HG02870 (cell line): Measurements from ENCODE around the gene DRAXIN.
A peak's percentile ranks its signal among the peaks of the same experiment; 100 is the strongest.
"Not testable (repeated sequence)": the region's sequence is repeated elsewhere in the genome, so short reads cannot be mapped to it uniquely, and the experiment has no call there.

Experiments
- ATAC-seq: cut with Tn5 transposase; IDR thresholded peaks from one replicate; pipeline ENCODE4 v1.9.1; 2021; ENCODE audit warnings: mild to moderate bottlenecking, moderate library complexity; ENCODE audit not compliant: unreplicated experiment

The DRAXIN gene, protein sequence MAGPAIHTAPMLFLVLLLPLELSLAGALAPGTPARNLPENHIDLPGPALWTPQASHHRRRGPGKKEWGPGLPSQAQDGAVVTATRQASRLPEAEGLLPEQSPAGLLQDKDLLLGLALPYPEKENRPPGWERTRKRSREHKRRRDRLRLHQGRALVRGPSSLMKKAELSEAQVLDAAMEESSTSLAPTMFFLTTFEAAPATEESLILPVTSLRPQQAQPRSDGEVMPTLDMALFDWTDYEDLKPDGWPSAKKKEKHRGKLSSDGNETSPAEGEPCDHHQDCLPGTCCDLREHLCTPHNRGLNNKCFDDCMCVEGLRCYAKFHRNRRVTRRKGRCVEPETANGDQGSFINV

DNA sequence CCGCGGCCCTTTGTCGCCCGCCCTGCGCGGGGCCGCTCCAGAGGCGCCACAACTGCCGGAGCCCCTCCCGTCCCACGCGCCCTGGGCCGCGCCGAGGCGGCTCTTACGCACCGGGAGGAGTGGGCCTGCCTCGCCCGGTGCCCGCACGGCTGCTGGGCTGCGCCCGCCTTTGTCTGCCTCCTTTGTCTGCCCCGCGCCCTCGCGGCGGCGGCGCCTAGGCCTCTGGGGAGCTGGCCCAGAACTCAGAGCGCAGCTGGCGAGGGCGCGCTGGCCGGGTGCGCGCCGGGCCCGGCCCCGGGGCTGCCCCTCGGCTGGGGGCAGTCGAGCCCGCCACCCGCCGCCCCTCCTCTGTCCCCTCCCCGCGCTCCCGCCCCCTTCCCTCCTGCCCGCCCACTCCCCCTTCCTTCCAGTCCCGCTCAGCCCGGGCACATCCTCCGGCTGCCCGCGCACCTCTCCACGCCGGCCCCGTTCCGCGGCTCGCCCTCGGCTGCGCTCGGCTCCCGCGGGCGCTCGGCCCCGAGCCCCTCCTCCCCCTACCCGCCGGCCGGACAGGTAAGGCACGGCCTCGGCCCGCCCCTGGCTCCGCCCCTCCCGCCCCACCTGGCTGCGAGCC lies at the start of gene DRAXIN:
TSS of gene DRAXIN (plus strand) at position 409 of the 613 bp plus-strand sequence. CDS start 14,549 bp downstream, outside the sequence.
- ATAC-seq = no peak

DNA sequence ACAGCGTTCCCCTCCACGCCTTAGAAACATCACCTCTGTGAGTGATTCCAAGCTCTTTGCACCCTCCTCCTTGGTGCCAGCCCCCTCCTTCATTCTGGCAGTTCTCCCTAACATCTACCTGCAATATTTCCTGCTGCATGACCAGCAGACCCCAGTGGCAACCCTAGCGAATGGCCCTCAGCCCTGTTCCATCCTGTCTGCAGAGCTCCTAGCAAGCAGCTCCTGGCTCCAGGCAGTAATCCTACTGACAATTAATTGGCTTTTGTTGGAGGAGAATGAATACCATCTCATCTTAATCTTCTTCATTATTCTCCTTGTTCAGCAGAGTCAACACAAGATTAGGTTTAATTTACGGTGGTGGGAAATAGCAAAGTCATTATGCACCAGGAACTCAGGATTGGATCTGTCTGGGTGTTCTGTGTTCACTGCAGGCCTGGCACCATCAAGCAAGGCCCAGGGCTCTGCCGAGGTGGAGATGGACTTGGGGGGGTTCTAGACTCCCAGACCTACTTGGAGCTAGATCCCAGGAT lies 49.7 kb upstream of the DRAXIN start:
- ATAC-seq = no peak

DNA sequence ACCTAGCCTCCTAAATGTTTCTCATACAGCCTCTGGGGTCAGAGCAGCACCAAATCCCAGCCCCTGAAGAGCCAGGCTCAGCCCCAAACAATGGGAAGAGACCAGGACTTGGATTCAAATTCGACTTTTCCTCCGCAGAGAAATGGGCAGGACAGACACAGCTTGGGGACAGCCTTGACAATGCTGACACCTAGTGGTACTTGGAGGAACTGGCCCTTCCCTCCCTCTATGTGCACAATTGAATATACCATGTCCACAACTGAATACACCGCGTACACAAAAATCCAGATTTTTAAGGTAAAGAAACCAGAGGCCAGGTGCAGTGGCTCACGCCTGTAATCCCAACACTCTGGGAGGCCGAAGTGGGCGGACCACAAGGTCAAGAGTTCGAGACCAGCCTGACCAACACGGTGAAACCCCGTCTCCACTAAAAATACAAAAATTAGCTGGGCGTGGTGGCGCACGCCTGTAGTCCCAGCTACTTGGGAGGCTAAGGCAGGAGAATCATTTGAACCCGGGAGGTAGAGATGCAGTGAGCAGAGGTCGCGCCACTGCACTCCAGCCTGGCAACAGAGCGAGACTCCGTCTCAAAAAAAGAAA lies 49.0 kb upstream of the DRAXIN start:
- not testable (repeated sequence) for ATAC-seq

DNA sequence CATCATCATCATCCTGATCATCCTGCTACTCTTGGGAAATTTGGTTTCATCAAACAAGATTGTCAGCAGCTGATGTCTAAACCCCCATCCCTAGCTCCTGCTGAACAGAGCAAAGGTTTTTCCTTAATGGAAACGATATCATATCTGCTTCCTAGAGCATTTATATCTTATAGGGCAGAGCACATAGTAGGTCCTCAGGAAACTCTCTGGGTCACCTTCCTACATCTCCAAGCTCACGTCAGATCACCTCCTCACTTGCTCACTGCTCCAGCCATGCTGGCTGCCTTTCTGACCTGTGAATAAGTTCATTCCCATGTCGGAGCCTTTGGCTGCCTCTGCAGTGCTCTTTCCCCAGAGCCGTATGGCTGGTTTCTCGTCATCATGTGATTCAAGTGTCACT lies 47.7 kb upstream of the DRAXIN start:
- ATAC-seq = no peak

DNA sequence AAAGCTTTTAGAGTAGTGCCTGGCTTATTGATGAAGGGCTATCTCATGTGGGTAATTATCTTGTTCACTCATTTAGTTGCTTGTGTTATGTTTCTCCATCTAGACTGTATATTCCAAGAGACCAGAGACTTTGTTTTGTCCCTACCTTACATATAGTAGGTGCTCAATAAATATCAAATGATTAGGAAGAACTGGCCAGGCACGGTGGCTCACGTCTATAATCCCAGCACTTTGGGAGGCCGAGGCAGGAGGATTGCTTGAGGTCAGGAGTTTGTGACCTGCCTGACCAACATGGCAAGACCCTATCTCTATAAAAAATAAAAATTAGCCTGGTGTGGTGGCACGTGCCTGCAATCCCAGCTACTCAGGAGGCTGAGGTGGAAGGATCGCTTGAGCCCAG lies 46.2 kb upstream of the DRAXIN start:
- ATAC-seq = no peak

DNA sequence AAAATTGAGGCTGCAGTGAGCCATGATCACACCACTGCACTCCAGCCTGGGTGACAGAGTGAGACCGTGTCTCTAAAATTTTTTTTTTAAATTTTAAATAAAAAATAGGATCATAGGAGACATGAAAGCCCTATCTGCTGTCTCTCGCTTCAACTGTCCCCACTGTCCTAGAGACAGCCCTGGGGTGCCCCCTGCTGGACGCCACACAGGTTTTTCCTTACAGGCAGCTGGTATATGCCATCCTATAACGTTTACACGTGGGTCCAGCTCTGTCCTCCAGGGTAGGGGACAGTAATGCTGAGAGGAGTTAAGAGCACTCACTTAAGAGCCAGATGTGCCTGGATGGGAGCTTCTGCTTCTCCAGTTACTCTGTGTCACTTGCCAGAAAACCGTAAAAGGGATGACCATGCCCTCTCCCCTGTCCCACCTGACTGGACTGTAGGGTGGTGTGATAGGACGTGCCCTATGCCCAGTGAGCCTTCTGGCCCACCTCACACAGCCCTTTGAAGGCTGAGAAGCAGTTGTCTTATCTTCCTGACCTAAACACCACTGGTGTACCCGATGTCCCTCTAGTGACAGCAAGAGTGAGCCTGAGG lies 45.7 kb upstream of the DRAXIN start:
- no peak for ATAC-seq

DNA sequence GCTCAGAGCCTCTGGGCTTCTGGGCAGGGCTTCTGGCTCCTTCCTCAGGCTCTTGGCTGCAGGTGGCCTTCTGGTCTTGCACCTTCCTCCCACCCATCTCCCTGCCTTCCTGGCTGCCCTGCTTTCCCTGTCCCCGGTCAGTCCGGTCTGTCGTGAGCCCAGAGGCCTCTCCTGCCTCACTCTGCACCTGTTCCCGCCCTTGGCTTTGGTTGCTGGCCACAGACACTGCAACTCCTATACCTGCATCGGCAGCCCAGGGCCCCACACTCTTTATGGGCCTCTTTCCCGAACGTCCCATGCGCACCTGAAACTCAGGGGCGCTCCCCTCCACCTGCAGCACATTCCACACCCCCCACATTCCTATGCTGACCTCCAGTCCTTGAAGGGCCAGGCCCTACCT lies 45.2 kb upstream of the DRAXIN start:
- ATAC-seq = no peak

DNA sequence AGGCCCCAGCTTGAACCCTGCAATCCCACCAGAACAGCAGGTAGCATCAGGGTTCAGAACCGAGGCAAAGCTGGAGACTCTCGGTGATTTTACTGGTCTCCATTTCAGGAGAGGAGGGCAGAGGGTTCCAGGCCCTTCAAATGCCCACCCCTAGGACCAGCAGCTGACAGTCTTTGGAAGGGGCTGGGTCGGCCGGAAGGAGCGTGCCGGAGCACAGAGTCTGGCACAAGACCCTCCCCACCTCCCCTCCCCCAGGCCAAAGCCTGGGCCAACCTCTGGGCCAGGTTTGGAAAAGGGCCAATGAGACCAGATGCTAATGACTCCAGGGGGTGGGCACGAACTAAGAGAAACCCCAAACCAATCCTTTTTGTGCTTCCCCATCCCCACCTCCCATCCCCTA lies 44.2 kb upstream of the DRAXIN start:
- ATAC-seq = no peak

DNA sequence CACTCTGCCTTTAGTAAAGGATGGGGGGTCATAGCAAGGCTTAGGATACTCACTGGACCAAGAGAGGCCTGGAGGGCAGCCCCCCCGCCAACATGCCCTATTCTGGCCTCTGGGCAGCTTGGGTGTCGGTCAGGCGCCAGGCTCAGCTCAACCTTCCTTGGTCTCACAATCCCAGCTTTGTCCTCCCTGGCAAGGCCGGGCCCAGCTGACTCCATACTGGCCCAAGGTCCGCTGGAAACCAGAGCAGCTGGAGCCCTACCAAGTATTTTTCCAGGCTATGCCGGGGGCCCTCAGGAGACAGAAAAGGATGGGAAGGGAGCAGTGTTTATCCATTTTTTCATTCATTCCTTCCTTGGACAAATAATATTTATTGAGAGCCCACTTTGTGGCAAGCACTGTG lies 43.5 kb upstream of the DRAXIN start:
- ATAC-seq = no peak

DNA sequence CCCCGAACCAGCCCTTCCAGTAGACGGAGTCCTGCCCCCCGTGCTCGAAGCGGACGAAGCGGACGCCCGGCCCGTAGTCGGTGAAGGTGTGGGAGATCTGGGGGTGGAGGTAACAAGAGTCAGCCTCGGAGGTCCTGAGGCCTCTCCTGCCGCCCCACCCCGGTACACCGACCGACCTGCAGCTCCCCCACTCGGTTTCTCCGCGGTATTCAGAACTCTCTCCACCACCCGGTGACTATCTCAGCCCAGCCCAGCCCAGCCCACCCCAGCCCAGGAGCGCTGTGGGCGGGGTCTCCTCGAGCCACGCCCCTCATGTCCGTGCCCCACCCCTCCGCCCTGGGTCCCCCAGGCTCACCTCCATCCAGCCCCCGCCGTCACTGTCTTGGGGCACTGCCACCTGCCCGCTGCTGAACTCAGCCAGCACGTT lies 42.8 kb upstream of the DRAXIN start:
- ATAC-seq = no peak

DNA sequence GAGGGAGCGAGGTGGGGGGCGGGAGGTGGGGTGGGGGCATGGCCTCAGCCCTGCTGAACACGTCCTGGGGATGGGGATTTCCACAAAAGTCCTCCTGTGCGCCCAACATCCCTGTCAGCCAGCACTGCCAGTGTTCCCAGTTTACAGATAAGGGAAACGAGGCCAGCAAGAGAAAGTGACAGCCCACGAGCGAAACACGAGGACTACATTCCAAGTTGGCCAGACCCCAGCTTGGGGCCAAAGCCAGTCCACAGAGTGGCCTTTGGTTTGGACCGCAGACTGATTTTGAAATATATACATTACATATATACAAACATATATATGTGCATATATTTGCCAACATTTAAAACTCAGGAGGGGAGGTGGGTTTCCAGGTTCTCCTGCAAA lies 42.3 kb upstream of the DRAXIN start:
- ATAC-seq = no peak

DNA sequence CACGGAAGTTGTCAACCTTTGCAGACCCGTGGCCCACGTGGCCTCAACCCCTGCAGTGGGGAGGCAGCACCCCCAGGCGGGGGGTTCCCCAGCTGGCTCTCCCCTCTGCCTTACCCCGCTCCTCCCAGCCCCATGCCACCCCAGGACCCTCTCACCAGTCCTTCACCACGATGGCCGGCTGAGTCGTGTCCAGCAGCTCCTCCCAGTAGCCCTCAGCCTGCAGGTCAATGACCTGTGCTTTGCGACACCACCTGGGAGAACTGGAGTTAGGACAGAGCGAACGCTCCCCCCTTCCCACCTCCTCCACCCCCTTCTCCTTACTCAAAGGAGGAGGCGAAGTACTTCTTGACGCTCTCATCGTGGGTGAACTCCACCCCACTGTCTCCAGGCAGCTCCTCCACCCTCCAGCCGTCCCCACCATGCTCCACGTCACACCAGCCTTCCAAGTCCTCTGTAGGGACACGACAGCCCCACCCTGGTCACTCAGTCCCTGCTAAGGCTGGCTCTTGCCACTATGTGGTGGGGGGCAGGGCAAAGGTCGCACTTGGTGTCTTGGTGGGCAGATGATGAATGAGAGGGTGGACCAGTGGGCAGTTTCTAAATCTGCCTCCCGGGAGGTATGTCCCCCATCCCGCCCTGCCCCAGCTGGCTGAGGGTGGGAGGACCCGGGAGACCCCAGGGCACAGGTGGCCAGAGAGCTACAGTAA lies 41.7 kb upstream of the DRAXIN start:
- ATAC-seq = no peak

DNA sequence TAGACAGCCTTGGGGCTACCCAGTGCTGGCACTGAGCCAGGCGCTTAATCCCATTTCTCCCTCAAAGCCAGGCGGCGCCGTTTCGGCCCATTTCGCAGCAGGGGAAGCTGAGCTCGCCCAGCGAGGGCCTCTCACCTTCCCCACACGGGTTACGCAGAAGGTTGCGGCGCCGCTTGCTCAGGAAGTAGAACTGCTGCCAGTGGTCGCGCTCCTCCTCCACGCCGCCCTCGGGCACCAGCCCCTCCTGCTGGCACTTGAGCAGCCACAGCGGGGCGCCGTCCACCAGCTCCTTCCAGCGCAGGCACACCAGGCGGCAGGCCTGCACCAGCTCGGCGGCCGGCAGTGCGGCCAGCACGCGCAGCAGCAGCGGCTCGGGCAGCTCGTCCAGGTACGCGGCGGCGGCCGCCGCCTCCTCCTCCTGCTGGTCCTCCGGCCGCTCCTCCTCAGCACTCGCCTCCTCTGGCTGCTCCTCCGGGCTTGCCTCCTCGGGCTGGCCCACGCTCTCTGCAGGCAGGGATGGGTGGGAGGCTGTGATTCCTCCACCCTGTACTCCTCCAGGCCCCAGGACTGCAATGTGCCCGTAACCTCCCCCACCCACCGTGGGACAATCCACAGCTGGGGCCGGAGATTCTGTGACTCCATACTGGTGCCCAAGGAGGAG lies 41.0 kb upstream of the DRAXIN start:
- no peak for ATAC-seq

DNA sequence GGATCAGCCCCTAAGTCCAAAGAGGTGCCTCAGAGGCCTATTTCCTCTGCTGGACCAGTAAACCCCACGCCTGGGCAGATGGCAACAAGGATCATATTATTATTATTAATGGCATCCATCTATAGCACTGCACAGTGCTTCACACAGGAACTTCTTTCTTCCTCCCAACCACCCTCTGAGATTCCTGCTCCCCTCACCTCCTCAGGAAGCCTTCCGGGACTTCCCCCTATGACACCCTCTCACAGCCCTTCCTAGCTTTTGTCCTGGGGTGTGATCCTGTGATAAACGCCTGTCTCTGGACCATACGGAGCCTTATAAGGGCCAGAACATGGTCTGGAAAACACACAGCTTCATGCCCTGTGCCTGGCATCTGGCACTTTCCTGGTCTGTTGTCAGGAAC lies 40.5 kb upstream of the DRAXIN start:
- ATAC-seq = no peak

DNA sequence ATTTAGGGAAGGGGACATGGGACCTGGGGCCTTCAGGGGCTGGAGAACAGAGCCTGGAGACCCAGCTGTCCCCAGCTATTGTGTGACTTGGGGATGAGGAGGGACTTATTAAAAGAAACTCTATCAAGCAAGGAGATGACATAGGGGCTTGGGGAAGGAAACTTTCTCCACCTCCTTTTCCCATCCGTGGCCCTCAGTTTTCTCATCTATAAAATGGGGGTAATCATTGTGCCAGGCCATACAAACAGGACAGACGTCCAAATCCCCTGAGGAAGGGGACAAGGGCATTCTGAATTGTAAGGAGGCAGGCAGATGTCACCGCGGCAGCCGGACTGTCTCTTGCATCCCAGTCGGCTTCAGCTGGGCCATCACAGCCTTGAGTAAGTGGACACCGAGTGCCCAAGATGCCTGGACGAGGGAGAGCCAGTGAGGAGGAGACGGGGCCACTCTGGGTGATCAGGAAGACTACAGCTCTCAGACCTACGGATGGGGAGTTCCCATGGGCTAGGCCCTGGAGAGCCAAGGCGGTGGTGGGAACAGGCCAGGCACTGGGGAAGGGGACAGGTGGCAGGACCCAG lies 39.2 kb upstream of the DRAXIN start:
- no peak for ATAC-seq

DNA sequence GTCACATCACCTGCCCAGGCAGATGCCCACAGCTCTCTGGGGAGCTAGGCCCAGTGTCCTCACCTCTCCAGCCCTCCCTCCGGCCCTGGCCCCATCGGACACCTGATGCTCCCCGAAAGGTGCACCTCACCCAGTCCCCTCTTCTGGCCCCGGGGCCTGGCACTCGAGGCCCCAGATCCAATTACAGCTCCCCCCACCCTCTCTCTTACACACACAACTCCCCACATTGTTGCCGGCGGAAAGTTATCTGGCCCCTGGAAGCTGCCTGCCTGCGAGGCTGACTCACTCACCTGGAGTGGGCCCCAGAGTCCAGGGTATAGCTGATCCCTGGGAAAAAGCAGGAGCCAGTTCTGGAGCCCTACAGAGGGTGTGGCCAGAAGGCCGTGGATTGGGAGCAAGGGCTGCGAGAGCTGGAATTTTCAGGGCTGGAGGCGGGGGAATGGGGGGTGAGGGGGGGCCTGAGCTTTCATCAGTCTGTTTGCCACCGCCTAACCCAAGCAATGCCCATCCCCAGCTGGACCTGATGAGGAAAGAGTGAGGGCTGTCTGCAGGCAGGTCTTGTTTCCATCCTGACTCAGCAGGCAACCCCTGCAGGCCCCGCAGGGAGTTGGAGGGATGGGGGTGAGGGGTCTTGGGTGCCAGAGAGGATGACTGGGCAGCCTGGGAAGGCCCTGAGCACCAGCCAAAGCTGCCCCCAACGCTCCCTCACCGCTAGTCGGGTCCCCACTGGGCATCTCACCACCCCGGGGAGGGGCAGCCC lies 38.2 kb upstream of the DRAXIN start:
- ATAC-seq = no peak

DNA sequence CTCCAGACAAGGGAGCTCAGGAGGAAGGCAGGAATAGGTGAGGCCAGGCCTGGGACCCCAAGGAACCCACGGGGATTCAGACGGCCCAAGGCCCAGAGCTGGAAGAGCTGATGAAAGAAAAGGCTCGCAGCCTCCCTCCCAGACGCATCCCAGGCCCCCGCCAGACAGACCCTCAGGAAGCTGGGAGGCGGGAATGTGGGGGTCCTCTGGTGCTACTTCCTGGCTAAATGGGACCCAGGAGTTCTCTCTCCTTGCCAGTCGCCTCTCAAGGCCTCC lies 37.7 kb upstream of the DRAXIN start:
- ATAC-seq = no peak

DNA sequence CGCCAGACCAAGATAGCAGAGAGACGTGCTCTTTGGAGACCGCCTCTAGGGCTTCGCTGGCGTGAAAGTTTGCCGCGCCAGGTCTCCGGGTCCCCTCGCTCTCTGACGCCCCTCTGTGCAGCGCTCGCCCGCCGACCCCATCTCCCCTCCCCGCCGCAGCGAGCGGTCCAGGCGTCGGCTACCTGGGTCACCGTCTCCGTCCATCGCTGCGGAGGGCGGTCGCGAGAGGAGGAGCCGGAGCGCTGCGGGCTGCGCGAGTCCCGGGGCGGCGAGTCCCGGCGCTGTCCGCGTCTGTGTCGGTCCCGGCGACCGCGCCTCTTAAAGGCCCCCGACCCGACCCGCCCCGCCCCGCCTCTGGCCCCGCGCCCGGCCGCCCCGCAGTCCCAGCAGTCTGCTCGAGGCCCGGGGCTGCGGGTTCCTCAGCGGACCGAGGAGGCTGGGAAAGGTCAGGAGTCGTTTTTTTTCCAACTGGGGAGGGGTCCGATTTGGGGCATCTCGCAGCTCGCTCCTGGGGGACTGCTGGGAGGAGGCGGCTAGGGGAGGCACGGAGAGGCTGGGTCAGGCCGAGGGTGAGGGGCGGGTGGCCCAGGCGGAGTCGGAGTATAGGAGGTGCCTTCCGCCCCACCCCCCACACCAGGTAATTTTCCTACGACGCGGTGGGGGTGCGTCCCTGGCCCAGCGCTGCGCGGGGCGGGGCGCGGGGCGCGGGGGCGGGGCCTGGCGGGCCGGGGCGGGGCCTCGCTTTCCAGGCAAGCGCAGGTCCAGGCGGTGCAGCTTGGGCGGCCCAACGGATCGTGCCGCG lies 37.2 kb upstream of the DRAXIN start, which contains the start of the genes FBXO2 and FBXO44:
TSS of gene FBXO2 (minus strand) at position 293 of the 802 bp plus-strand sequence. CDS start at position 204, 89 bp downstream.
TSS of gene FBXO44 (plus strand) at position 741 of the 802 bp plus-strand sequence. CDS start 959 bp downstream, outside the sequence.
- ATAC-seq = peak; percentile 48
